Thyroid gland (tissue), 4 donors: ENCODE data around the gene TMEM50A.

Experiments
- POLR2A ChIP-seq, 2 donors: fragments of 450-650 bp; IDR thresholded peaks; one replicate each; pipeline ENCODE4 v1.6.1; 2017; ENCODE audit warnings: antibody characterized with exemption in 2 of 2, mild to moderate bottlenecking in 2 of 2, moderate library complexity in 1 of 2
- TF ChIP-seq, protein P1 (sequence below), 6 experiments: fragments of 200-600 bp in 3 of 6; fragments of 450-650 bp in 3 of 6; sonication (generic) in 3 of 6; IDR thresholded peaks; one replicate each; pipeline ENCODE4 v1.5.1; 2016 to 2019; ENCODE audit warnings: antibody characterized with exemption in 6 of 6, mild to moderate bottlenecking in 2 of 6, inconsistent platforms in 1 of 6, moderate library complexity in 1 of 6

- TF ChIP-seq, protein P1, sequence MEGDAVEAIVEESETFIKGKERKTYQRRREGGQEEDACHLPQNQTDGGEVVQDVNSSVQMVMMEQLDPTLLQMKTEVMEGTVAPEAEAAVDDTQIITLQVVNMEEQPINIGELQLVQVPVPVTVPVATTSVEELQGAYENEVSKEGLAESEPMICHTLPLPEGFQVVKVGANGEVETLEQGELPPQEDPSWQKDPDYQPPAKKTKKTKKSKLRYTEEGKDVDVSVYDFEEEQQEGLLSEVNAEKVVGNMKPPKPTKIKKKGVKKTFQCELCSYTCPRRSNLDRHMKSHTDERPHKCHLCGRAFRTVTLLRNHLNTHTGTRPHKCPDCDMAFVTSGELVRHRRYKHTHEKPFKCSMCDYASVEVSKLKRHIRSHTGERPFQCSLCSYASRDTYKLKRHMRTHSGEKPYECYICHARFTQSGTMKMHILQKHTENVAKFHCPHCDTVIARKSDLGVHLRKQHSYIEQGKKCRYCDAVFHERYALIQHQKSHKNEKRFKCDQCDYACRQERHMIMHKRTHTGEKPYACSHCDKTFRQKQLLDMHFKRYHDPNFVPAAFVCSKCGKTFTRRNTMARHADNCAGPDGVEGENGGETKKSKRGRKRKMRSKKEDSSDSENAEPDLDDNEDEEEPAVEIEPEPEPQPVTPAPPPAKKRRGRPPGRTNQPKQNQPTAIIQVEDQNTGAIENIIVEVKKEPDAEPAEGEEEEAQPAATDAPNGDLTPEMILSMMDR (IDR thresholded peaks at IDR 0.05): no peak
- no peak for TF ChIP-seq POLR2A (IDR thresholded peaks at IDR 0.05)
Observed at GRCh38 chr1:25343872-25344271, 5.7 kb downstream of the TMEM50A start.
